AG10803 (cell line): ENCODE results near the gene KCP.
A peak's percentile ranks its signal among the peaks of the same experiment; 100 is the strongest.

Experiments used
- DNase-seq: peaks from one replicate; pipeline ENCODE4 v3.0.0; 2010; ENCODE audit warnings: low read depth
- H3K4me3 ChIP-seq: 2 replicates; pipeline ENCODE4 v1.5.1; 2011; ENCODE audit warnings: mild to moderate bottlenecking, low read length, control low read depth
- TF ChIP-seq, protein P1 (sequence below): conservative IDR thresholded peaks from 2 replicates; pipeline ENCODE4 v1.5.1; 2011; ENCODE audit warnings: mild to moderate bottlenecking, low read length, control low read depth, inconsistent platforms

The KCP gene

DNA sequence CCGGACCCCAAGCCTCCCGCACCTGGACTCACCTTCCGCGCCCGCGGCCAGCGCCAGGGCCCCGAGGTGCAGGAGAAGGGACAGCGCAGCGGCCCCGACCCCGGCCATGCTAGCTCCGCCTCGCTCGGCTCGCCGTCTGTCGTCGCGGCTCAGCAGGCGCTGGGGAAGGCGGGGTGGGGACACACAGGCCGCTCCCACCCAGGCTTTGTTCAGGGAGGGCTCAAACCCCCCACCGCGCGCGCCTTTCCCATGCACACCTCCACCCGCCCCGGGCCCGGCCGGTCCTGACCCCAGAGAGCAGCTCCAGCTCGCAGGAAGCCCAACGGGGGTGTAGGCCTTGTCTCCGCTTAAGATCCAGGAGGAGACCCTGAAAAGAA, at the start of gene KCP:
Gene KCP (minus strand): TSS at position 141 of the 377 bp plus-strand sequence. CDS start 33 bp downstream, at position 108.
- peak within 1 kb of the TSS; percentile 23; the same call in 1 of the 2 replicates for H3K4me3 ChIP-seq
- TF ChIP-seq, protein P1, sequence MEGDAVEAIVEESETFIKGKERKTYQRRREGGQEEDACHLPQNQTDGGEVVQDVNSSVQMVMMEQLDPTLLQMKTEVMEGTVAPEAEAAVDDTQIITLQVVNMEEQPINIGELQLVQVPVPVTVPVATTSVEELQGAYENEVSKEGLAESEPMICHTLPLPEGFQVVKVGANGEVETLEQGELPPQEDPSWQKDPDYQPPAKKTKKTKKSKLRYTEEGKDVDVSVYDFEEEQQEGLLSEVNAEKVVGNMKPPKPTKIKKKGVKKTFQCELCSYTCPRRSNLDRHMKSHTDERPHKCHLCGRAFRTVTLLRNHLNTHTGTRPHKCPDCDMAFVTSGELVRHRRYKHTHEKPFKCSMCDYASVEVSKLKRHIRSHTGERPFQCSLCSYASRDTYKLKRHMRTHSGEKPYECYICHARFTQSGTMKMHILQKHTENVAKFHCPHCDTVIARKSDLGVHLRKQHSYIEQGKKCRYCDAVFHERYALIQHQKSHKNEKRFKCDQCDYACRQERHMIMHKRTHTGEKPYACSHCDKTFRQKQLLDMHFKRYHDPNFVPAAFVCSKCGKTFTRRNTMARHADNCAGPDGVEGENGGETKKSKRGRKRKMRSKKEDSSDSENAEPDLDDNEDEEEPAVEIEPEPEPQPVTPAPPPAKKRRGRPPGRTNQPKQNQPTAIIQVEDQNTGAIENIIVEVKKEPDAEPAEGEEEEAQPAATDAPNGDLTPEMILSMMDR: no peak
- DNase-seq: no peak

DNA sequence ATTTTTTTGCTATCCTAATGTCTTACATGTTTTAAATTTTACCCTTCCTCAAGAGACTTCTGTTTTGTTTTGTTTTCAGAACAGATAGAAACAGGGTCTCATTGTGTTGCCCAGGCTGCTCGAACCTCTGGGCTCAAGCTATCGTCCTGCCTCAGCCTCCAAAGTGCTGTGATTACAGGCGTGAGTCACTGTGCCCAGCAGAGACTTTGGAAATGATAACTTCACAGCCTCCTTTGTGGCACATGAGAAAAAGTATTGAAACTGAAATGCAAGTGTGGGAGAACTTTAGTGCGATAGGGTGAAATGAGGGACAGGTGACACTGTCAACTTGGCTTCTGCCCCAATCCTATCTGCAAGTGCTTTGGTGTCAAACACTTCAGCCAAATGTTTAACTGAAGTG, 48.8 kb upstream of the KCP start:
- no peak for DNase-seq
- TF ChIP-seq, protein P1: no peak
- H3K4me3 ChIP-seq: no peak overlapping the region

DNA sequence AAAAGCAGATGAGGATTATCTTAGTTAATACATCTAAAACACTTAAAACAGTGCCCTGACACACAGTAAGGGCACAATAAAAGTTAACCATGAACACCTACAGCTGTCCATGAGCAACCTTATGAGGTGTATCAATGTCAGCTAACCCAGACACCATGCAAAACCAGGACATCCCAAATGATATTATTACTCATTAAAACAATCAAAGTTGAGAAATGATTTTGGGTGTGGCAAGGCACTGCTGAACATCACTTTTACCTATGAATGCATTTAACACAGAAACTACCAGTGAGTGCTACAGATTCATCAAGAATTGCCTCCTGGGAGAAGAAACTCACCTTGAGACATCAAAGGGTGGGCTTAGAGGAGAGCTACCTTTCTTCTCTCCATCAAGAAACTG, 45.5 kb upstream of the KCP start:
- DNase-seq: no peak
- TF ChIP-seq, protein P1: no peak
- H3K4me3 ChIP-seq: no peak overlapping the region

DNA sequence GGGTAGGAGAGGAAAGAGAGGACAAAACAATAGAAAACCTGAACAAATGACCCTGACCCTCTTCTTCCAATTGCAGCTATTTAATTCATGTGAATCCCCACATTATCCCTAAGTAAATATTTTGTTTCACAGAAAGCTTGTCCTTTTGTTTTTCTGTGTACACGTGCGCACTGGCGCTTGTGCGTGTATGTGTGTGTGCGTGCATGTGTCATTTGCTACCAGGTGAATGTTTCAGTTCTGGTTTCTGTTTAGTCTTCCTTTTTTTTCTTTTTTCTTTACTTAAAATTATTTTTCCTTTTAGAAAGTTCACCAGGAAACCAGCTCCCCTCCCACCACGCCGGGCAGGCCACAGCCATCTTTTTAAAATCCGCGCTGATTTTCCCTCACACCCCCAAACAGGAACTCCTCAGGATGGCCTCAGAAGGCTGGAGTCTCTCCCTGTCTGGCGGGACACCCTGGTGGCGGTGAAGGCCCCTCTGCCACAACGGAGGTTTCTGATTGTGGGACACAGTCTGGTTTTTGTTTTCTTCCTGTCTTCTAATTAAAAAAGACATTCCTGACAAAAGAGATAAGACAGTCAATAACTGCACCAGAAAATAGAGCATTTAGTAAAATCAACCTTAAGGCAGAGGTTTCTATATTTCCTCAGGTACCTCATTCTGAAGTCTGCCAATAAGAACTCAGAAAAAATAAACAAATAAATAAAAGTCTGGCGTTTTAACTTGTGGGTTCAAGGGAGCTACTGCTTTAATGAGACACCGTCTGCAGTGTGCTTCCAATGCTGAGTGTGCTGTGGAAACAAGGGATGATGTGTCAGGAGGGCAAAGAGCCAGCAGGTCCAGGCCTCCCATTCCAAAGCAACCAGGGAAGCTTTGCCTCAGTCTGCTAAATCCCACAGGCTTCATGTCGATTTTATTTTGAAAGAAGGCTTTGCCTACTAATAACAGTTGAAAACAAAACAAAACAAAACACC, 44.6 kb upstream of the KCP start:
- no peak overlapping the region for H3K4me3 ChIP-seq
- DNase-seq: peak; percentile 74
- TF ChIP-seq, protein P1: no peak

DNA sequence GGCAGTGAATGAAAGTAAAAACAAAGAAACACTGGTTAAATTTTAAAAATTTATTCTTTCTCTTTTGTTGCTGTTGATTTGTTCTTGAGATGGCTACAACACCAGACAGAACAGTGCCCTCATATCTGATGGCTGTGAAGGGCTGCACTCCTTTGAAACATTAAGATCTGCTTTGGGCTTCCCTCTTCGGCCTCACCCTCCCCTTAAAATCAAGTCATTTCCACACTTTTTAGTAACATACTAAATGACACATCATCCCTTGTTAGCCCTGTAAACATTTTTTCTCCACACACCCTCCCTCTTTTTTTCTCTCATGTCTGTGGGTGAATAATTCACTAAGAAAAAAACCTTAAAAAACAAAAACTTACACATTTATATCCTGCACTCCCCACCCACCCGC, 43.6 kb upstream of the KCP start:
- H3K4me3 ChIP-seq: no peak overlapping the region
- TF ChIP-seq, protein P1: no peak
- no peak for DNase-seq

DNA sequence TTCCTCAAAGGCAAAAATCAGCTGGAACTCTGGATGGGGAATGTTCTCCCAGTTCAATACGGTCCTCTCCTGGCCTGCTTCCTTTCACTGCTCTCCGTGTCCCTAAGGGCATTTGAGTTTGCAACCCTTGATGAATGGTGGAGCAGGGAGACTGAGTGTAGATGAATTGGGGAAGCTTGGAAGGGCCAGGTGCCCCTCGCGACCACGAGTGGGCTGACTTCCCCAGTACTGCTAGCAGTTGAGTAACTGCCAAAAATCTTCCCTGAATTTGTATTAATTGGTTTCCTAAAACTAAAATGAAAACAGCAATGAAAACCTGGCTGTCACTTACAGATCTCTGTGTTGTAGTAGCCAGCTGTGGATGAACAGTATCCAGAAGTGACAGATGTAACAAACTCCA, 40.8 kb upstream of the KCP start:
- TF ChIP-seq, protein P1: no peak
- H3K4me3 ChIP-seq: no peak overlapping the region
- no peak for DNase-seq

DNA sequence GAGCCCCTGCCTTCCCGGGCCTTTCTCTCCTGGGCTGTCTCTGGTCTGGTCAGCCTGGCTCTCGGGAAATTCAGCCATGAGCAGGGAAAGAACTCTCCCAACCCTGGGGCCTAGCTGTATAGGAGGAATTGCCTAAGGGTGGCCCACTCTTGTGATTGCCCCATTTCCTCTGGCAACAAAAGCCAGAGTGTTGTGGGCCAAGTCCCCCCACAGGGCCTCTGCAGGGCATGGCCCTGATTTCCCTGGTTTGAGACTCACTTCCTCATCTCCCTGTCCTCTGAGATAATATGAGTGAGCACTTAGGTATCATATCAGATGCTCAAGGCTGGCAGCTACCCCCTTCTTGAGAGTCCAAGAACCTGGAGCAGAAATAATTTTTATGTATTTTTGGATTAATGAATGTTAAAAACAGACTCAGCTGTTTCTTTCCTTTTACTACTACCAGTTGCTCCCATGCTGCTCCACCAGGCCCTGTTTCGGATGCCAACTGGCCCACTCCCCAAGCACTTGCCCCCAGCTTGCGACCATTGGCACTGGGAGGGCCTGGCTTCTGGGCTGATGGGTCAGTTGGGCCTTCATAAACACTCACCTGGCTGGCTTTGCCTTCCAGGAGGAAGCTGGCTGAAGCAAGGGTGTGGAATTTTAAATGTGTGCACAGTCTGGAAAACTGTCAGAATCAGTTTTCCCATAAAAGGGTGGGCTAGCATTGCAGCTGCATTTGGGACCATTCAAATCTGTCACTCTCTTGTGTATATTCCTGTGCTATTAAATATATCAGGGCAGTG, 38.7 kb upstream of the KCP start:
- H3K4me3 ChIP-seq: no peak overlapping the region
- TF ChIP-seq, protein P1: no peak
- no peak for DNase-seq
